OCI-LY1 (cell line): Measurements from ENCODE around the gene PUS3.

Source experiments
- CTCF ChIP-seq: fragments of 200-600 bp; sonication (generic), shearing (Covaris generic); IDR thresholded peaks from 2 replicates; pipeline ENCODE4 v1.5.1; 2017; ENCODE audit warnings: mild to moderate bottlenecking, antibody characterized with exemption, low read length, moderate library complexity, mixed read lengths
- EZH2 ChIP-seq: fragments of 200-600 bp; sonication (generic), shearing (Covaris generic); IDR thresholded peaks from 2 replicates; pipeline ENCODE4 v1.8.0; 2017; ENCODE audit warnings: borderline replicate concordance, mixed run types, mild to moderate bottlenecking, antibody characterized with exemption, low read length, moderate library complexity, mixed read lengths

GRCh38 chr11:125871391-125872137, 31.4 kb downstream of the PUS3 start:
- TF ChIP-seq CTCF = peak; percentile 53
- no peak for TF ChIP-seq EZH2
